ENCODE data around the gene NDUFB4.

GRCh38 chr3:120602682-120603081 is 6.5 kb downstream of the NDUFB4 start:
- TF ChIP-seq POLR2A (IDR thresholded peaks at IDR 0.05; ENCODE audit: low read depth, low read length) (peak; percentile 64), POLR2AphosphoS5 (IDR thresholded peaks at IDR 0.05; ENCODE audit: low read depth, low read length) (peak; percentile 78)

Measured in GM12892 (cell line).